ENCODE data around the gene ETF1. TPM values are rescaled to one million over a fixed set of nuclear protein-coding genes. Genes with fewer than 3 reads are reported as not detected.
A peak's percentile ranks its signal among the peaks of the same experiment; 100 is the strongest.

The ETF1 gene
- total and polyA plus RNA-seq, 9 of the 15 experiments (the other 6 are each of a cell fraction or from before 2014, with no cell fraction given): 53.7 to 209 (median 164) TPM

GRCh38 chr5:138466125-138466899, 76.7 kb downstream of the ETF1 start (continued):
- TF ChIP-seq, protein P1, sequence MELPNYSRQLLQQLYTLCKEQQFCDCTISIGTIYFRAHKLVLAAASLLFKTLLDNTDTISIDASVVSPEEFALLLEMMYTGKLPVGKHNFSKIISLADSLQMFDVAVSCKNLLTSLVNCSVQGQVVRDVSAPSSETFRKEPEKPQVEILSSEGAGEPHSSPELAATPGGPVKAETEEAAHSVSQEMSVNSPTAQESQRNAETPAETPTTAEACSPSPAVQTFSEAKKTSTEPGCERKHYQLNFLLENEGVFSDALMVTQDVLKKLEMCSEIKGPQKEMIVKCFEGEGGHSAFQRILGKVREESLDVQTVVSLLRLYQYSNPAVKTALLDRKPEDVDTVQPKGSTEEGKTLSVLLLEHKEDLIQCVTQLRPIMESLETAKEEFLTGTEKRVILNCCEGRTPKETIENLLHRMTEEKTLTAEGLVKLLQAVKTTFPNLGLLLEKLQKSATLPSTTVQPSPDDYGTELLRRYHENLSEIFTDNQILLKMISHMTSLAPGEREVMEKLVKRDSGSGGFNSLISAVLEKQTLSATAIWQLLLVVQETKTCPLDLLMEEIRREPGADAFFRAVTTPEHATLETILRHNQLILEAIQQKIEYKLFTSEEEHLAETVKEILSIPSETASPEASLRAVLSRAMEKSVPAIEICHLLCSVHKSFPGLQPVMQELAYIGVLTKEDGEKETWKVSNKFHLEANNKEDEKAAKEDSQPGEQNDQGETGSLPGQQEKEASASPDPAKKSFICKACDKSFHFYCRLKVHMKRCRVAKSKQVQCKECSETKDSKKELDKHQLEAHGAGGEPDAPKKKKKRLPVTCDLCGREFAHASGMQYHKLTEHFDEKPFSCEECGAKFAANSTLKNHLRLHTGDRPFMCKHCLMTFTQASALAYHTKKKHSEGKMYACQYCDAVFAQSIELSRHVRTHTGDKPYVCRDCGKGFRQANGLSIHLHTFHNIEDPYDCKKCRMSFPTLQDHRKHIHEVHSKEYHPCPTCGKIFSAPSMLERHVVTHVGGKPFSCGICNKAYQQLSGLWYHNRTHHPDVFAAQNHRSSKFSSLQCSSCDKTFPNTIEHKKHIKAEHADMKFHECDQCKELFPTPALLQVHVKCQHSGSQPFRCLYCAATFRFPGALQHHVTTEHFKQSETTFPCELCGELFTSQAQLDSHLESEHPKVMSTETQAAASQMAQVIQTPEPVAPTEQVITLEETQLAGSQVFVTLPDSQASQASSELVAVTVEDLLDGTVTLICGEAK (IDR thresholded peaks at IDR 0.05): no peak
- TF ChIP-seq, protein P1 (CRISPR knock-in tag; IDR thresholded peaks at IDR 0.05): no peak; the same call in 1 of the 2 replicates
- TF ChIP-seq KLF10 (CRISPR knock-in tag; IDR thresholded peaks at IDR 0.05) (no peak), CHD7 (IDR thresholded peaks at IDR 0.05; ENCODE audit: low read depth, low read length) (no peak), ZNF311 (CRISPR knock-in tag; IDR thresholded peaks at IDR 0.05) (no peak), POLR2B (IDR thresholded peaks at IDR 0.05; ENCODE audit: low read depth, partially characterized antibody) (peak; percentile 3)
